Activated T-cell treated with anti-CD3 and anti-CD28 coated beads, Interleukin-2, amount 50 U/mL, for 1 hour (primary cell): Measurements from ENCODE around the gene BOC.

Experiments
- DNase-seq: peaks from one replicate; pipeline ENCODE4 v3.0.0-alpha.2; 2020

The BOC gene

GRCh38 chr3:113253702-113254101 lies 42.3 kb downstream of the BOC start:
- DNase-seq, result no peak

GRCh38 chr3:113254171-113254947 lies 43.0 kb downstream of the BOC start:
- no peak for DNase-seq

GRCh38 chr3:113255100-113255853 lies 43.9 kb downstream of the BOC start:
- DNase-seq, result no peak

- no peak for DNase-seq
Observed at GRCh38 chr3:113255854-113256615, 44.7 kb downstream of the BOC start.

GRCh38 chr3:113258361-113258760 lies 47.0 kb downstream of the BOC start:
- no peak for DNase-seq

GRCh38 chr3:113259196-113259595 lies 47.8 kb downstream of the BOC start:
- no peak for DNase-seq

- DNase-seq, result no peak
Observed at GRCh38 chr3:113261063-113261625, 49.8 kb downstream of the BOC start.

GRCh38 chr3:113261626-113262303 lies 50.4 kb downstream of the BOC start:
- DNase-seq, result no peak

GRCh38 chr3:113262304-113262665 lies 50.9 kb downstream of the BOC start:
- DNase-seq, result no peak

- no peak for DNase-seq
Observed at GRCh38 chr3:113263020-113263419, 51.7 kb downstream of the BOC start.

GRCh38 chr3:113263778-113264177 lies 52.4 kb downstream of the BOC start:
- no peak for DNase-seq

GRCh38 chr3:113264283-113265131 lies 53.1 kb downstream of the BOC start:
- no peak for DNase-seq

- DNase-seq, result no peak
Observed at GRCh38 chr3:113265231-113265630, 53.9 kb downstream of the BOC start.

GRCh38 chr3:113266738-113267137 lies 55.4 kb downstream of the BOC start:
- DNase-seq, result no peak

- no peak for DNase-seq
Observed at GRCh38 chr3:113268311-113268710, 57.0 kb downstream of the BOC start.

- no peak for DNase-seq
Observed at GRCh38 chr3:113268942-113269341, 57.6 kb downstream of the BOC start.

GRCh38 chr3:113269661-113270060 lies 58.3 kb downstream of the BOC start:
- no peak for DNase-seq

GRCh38 chr3:113270068-113270467 lies 58.7 kb downstream of the BOC start:
- DNase-seq, result no peak

- DNase-seq, result no peak
Observed at GRCh38 chr3:113270786-113271185, 59.4 kb downstream of the BOC start.

GRCh38 chr3:113271189-113271588 lies 59.8 kb downstream of the BOC start:
- DNase-seq, result no peak

- DNase-seq, result no peak
Observed at GRCh38 chr3:113271594-113272384, 60.4 kb downstream of the BOC start.
